Spleen (tissue), 7 donors: Measurements from ENCODE around the gene PRDM16.

Experiments
- POLR2A ChIP-seq, 3 donors: fragments of 450-650 bp; IDR thresholded peaks; one replicate each; pipeline ENCODE4 v1.5.1; 2017; ENCODE audit warnings: antibody characterized with exemption in 3 of 3, mild to moderate bottlenecking in 1 of 3
- POLR2AphosphoS5 ChIP-seq, 3 donors: sonication (generic); formaldehyde crosslinking; IDR thresholded peaks; one replicate each; pipeline ENCODE4 v1.5.1; 2017; ENCODE audit warnings: antibody characterized with exemption in 3 of 3
- TF ChIP-seq, protein P1 (sequence below), 11 experiments: fragments of 200-600 bp in 7 of 11; fragments of 450-650 bp in 4 of 11; sonication (generic) in 4 of 11; IDR thresholded peaks in 8 of 11; conservative IDR thresholded peaks in 3 of 11; 1 replicate in 7 of 11; 2 replicates in 4 of 11; pipeline versions ENCODE4 v1.4.0 to v1.8.0; 2016 to 2021; ENCODE audit warnings: antibody characterized with exemption in 11 of 11, inconsistent platforms in 4 of 11, mild to moderate bottlenecking in 1 of 11
- donor health status: DM: no; HTN: no; CAD: no; lungs with moderate emphysema.
- donor health status: DM: no; HTN: no; CAD: no.
- donor health status: DM: no; HTN: no; CAD: no.

DNA sequence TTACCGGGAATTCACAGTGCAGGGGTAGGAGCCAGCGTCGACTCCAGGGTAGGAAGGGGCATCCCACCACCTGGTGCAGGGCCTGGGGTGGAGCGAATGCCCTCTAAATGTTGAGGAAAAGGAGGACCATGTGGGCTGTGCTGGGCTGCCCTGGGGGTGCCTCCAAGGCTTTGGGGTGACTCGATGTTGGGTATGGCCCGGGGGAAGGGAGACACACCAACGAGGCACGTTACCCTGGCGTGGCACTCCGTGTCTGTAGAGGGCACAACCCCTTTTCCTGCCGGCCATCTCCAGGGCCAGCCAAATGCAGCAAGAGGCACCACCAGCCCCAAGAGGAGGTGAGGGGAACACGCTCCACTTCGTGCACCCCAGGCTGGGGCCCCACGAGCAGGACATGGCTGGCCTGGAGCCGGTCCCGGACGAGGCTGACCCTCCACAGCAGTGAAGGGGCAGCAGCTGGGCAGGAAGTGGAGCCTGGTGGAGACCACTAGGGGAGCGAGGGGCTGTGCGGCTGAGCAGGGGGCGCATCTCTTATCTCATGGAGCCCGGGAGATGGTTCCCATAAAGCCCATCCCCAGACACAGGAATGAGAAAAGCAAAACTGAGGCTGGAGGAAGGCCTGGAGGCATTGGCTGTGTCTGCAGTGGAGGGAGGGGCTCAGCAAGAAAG is 36.5 kb upstream of the PRDM16 start:
- TF ChIP-seq, protein P1, sequence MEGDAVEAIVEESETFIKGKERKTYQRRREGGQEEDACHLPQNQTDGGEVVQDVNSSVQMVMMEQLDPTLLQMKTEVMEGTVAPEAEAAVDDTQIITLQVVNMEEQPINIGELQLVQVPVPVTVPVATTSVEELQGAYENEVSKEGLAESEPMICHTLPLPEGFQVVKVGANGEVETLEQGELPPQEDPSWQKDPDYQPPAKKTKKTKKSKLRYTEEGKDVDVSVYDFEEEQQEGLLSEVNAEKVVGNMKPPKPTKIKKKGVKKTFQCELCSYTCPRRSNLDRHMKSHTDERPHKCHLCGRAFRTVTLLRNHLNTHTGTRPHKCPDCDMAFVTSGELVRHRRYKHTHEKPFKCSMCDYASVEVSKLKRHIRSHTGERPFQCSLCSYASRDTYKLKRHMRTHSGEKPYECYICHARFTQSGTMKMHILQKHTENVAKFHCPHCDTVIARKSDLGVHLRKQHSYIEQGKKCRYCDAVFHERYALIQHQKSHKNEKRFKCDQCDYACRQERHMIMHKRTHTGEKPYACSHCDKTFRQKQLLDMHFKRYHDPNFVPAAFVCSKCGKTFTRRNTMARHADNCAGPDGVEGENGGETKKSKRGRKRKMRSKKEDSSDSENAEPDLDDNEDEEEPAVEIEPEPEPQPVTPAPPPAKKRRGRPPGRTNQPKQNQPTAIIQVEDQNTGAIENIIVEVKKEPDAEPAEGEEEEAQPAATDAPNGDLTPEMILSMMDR (IDR thresholded peaks at IDR 0.05 in 8 of 11, conservative IDR thresholded peaks at IDR 0.05 in 3 of 11), result no peak
- TF ChIP-seq POLR2AphosphoS5 (IDR thresholded peaks at IDR 0.05), result no peak
- no peak for TF ChIP-seq POLR2A (IDR thresholded peaks at IDR 0.05)
